Heart left ventricle (tissue), 16 donors: Measurements from ENCODE around the gene ITGB5. TPM values are rescaled to one million over a fixed set of nuclear protein-coding genes. Genes with fewer than 3 reads are reported as not detected.

Experiments used
- ATAC-seq, 4 donors: fragments of 200-7000 bp; cut with Tn5 transposase; one replicate each; pipeline ENCODE4 v1.9.1; 2020 to 2022; ENCODE audit warnings: moderate library complexity in 4 of 4, mild to moderate bottlenecking in 3 of 4, moderate number of reproducible peaks in 1 of 4
- DNase-seq, 5 donors: peaks; one replicate each; pipeline ENCODE4 v3.0.0-alpha.2; 2020
- H3K27ac ChIP-seq, 12 donors: fragments of 200-600 bp; sonication (generic) in 4 of 12; one replicate each; pipeline versions ENCODE4 v1.5.0 to v1.8.0; 2016 to 2022; ENCODE audit warnings: mild to moderate bottlenecking in 2 of 12
- H3K27me3 ChIP-seq, 9 donors: fragments of 200-600 bp; sonication (generic) in 2 of 9; one replicate each; pipeline versions ENCODE4 v1.5.1 to v1.8.0; 2016 to 2022; ENCODE audit warnings: mild to moderate bottlenecking in 3 of 9
- H3K36me3 ChIP-seq, 9 donors: fragments of 200-600 bp; sonication (generic) in 2 of 9; one replicate each; pipeline versions ENCODE4 v1.5.0 to v1.8.0; 2018 to 2022; ENCODE audit warnings: mild to moderate bottlenecking in 2 of 9
- H3K4me1 ChIP-seq, 12 donors: fragments of 200-600 bp; sonication (generic) in 4 of 12; one replicate each; pipeline versions ENCODE4 v1.5.0 to v1.8.0; 2016 to 2022; ENCODE audit warnings: mild to moderate bottlenecking in 3 of 12
- H3K4me3 ChIP-seq, 12 donors: fragments of 200-600 bp; sonication (generic) in 4 of 12; one replicate each; pipeline versions ENCODE4 v1.5.0 to v1.8.0; 2017 to 2022; ENCODE audit warnings: mild to moderate bottlenecking in 9 of 12, moderate library complexity in 4 of 12
- H3K9me3 ChIP-seq, 12 donors: fragments of 200-600 bp; sonication (generic) in 4 of 12; one replicate each; pipeline versions ENCODE4 v1.5.0 to v1.8.0; 2016 to 2022; ENCODE audit warnings: mild to moderate bottlenecking in 1 of 12
- POLR2A ChIP-seq, 2 donors: fragments of 450-650 bp; IDR thresholded peaks; one replicate each; pipeline ENCODE4 v1.6.1; 2017; ENCODE audit warnings: antibody characterized with exemption in 2 of 2, mild to moderate bottlenecking in 2 of 2, moderate library complexity in 2 of 2
- WGBS, 4 donors: extraction: QIAGEN DNeasy Blood & Tissue Kit in 2 of 4; methylation state at CpG; one replicate each; pipeline versions ENCODE4 v1.1.5 to v1.1.7; 2013 to 2018; 5-methylcytosine and 5-hydroxymethylcytosine counted together
- intact Hi-C, 10 donors: fragments of 100-400 bp; cut with DNase I; formaldehyde crosslinking; loops; one replicate each; pipeline versions ENCODE4 v1.11.1 to v1.14.2; 2022
- polyA plus RNA-seq, 2 donors: library from polyadenylated mRNA; stranded (reverse); fragments of 200-250 nt; gene quantifications; one replicate each; pipeline ENCODE4 v1.2.3, GENCODE V29; 2013
- total RNA-seq, 9 donors: library from RNA; depleted of rRNA in 2 of 9; stranded (reverse); fragments of >200 nt in 2 of 9; fragmentation: NEBNext Ultra II Directional in 3 of 9; extraction: Animal tissue kit (Norgen Biotek cat#: 25700) in 3 of 9; gene quantifications; one replicate each; pipeline versions ENCODE4 v1.1.0 to v1.2.4, GENCODE V29; 2016 to 2023
- TF ChIP-seq, protein P1 (sequence below), 12 donors: fragments of 200-600 bp; sonication (generic) in 4 of 12; IDR thresholded peaks; one replicate each; pipeline versions ENCODE4 v1.5.0 to v1.8.0; 2018 to 2022; ENCODE audit warnings: antibody characterized with exemption in 12 of 12, mild to moderate bottlenecking in 5 of 12
- donor health status: ischemic (EF 13 %, LVEDD 7.1; RV severe dilation, severe dysfunction).
- donor health status: healthy with polysubstance abuse.
- donor health status: DM: no; HTN: yes; CAD: no.
- donor health status: DM: no; HTN: no; CAD: no.
- donor health status: ischemic (EF 25% LVEDD 6.9; RV normal size, moderate dysfunction).
- donor health status: ischemic (EF 25% LVEDD 5.7; RV mildly dilated, moderate dysfunction).
- donor health status: healthy.
- donor health status: DM: yes; HTN: yes; CAD: no.
- donor health status: ischemic (EF 35%, LVEDD 5.7; RV mildly dilated, moderate dysfunction).
- donor health status: nonischemic (EF 11% LVEDD 7.7; RV severe dilation, severe dysfunction).
- donor health status: DM: yes; HTN: yes; CAD: no.
- donor health status: PGD.
- donor health status: ischemic (EF 29% LVEDD 5.4; RV normal size, mild dysfunction).
- donor health status: nonischemic (EF 23%, LVEDD 6.1; RV moderate dilation, normal function).

Gene ITGB5
- total and polyA plus RNA-seq, 11 donors: 23.1 to 223 (median 118) TPM

DNA sequence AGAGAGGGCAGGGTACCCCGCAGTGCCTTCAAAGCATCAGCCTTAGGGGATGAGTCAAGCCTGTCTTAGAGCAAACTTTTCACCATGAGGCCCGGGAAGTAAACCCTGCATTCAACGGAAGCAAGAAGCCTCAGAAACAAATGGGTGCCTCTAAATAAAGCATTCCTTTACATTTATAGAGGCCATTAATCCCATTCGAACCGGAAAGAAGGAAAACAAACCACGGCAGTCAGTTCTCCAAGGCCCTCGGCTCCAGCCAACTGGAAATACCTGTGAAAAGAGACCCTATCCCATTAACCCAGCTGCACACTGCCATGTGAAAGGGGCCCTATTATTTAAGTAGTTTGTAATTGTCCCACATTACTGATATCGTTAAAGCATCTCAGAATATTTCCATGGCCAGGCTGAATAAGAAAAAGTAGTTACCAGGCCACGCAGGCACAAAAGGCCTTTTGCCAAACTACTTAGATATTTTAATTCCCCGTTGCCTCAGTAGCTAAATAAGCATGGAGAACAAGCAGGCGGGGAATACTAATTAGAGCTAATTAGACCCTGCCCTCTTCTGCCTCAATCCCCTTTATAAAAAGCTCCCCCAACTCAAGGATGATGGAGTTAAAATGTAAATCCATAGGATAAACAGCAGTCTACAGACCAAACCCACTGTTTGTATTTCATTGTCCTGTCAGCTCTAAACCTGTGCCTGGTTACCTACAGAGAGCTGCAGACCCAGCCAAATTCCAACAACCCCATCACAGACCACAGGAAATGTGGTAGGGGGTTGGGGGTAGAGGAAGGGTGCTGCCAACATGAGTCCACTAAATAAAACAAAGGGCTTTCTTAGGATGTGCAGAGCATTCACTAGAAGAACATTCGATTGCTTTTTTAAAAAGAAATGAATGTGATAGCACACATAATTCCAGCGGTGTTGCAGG, 4.1 kb downstream of the ITGB5 start:
- H3K27ac ChIP-seq: peak overlapping the region in 6 of 12 donors; percentile 14 to 58 (median 16)
- ATAC-seq: no peak
- no peaks in the 10 kb centered on the region for H3K9me3 ChIP-seq
- H3K27me3 ChIP-seq: peaks cover 0 to 15% (median 0%) of the 10 kb centered on the region in 9 donors
- H3K4me3 ChIP-seq: no peak overlapping the region
- peaks cover 6 to 75% (median 53%) of the 10 kb centered on the region in 12 donors for H3K4me1 ChIP-seq
- DNase-seq: no peak
- 69 to 86% (median 80%) methylated on average over 13 of the region's 13 CpGs for WGBS, 4 donors
- TF ChIP-seq, protein P1, sequence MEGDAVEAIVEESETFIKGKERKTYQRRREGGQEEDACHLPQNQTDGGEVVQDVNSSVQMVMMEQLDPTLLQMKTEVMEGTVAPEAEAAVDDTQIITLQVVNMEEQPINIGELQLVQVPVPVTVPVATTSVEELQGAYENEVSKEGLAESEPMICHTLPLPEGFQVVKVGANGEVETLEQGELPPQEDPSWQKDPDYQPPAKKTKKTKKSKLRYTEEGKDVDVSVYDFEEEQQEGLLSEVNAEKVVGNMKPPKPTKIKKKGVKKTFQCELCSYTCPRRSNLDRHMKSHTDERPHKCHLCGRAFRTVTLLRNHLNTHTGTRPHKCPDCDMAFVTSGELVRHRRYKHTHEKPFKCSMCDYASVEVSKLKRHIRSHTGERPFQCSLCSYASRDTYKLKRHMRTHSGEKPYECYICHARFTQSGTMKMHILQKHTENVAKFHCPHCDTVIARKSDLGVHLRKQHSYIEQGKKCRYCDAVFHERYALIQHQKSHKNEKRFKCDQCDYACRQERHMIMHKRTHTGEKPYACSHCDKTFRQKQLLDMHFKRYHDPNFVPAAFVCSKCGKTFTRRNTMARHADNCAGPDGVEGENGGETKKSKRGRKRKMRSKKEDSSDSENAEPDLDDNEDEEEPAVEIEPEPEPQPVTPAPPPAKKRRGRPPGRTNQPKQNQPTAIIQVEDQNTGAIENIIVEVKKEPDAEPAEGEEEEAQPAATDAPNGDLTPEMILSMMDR (IDR thresholded peaks at IDR 0.05): no peak
- TF ChIP-seq POLR2A (IDR thresholded peaks at IDR 0.05): no peak
- no peaks in the 10 kb centered on the region for H3K36me3 ChIP-seq
- intact Hi-C loops: loop anchor here in 2 of 10 donors (5.0 to 10.0 kb wide), 2 partner anchors 46 to 48 kb away; no protein-coding TSS in a partner anchor

DNA sequence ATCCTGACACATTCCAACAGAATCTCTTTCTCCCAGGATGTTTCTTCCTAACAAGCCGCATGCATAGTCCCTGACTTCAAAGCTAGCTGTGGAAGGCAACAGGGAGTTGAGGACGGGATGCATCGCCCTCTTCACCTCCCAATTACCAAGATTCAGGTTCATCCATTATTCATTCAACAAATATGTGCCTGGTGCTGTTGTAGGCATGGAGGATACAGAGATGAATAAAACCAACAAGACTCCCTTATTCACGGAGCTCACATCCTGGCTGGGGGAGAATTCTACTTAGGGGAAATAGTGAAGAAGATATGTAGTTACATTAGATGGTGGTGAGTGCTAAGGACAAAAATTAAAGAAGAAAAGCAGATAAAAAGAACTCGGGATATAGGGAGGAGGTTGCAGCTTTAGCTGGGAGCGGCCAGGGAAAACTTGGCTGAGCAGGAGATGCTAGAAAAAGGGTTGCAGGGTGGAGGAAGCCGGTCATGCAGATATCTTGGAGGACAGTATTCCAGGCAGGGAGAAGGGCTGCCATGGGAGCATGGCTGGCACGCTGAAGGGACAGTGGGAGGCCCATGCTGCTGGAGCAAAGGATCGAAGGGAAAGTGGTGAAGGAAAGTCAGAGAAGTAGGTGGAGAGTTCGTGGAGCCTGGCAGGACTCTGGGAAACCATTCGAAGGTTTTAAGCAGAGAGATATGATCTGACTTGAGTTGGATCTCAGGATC, 5.0 kb downstream of the ITGB5 start:
- Histone ChIP-seq H3K9me3 (no peaks in the 10 kb centered on the region), H3K4me1 (peaks cover 6 to 78% (median 61%) of the 10 kb centered on the region in 12 donors), H3K4me3 (no peak overlapping the region), H3K27me3 (peaks cover 0 to 9% (median 0%) of the 10 kb centered on the region in 9 donors), H3K36me3 (no peaks in the 10 kb centered on the region), H3K27ac (peak overlapping the region in 3 of 12 donors; percentile 16 to 46 (median 39))
- ATAC-seq (no peak), DNase-seq (no peak)
- WGBS, 4 donors: 82 to 90% (median 86%) methylated on average over 11 of the region's 11 CpGs
- intact Hi-C loops: loop anchor here in 2 of 10 donors (5.0 to 10.0 kb wide), 2 partner anchors 45 to 47 kb away; no protein-coding TSS in a partner anchor
- TF ChIP-seq POLR2A (IDR thresholded peaks at IDR 0.05): no peak
- TF ChIP-seq, protein P1 (IDR thresholded peaks at IDR 0.05): no peak

DNA sequence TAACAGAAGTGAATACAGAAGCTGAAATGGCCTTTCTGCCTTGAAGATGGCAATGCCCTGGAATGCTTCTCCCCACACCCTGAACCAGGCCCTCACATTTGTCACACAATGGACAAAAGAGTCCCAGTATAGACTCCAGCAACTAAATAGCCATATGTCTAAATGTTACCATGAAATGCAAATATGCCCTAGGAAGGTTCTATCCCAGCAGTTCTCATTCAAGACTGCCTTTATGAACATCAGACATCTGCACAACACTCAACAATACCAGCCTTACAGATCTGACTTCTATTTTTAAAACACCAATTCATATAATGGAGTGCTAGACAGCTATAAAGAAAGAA, 7.9 kb downstream of the ITGB5 start:
- DNase-seq: no peak
- no peak for TF ChIP-seq POLR2A (IDR thresholded peaks at IDR 0.05)
- TF ChIP-seq, protein P1 (IDR thresholded peaks at IDR 0.05): no peak
- Histone ChIP-seq H3K4me3 (no peak overlapping the region), H3K27me3 (no peaks in the 10 kb centered on the region), H3K9me3 (no peaks in the 10 kb centered on the region), H3K27ac (peak overlapping the region in 11 of 12 donors; percentile 47 to 84 (median 64)), H3K36me3 (no peaks in the 10 kb centered on the region), H3K4me1 (peaks cover 6 to 75% (median 67%) of the 10 kb centered on the region in 12 donors)
- intact Hi-C loops: loop anchor here in 2 of 10 donors (5.0 kb wide), 1 partner anchor 37 kb away; no protein-coding TSS in a partner anchor
- no peak for ATAC-seq
